AG10803 (cell line): ENCODE results near the gene UBTD1.
"Not testable (repeated sequence)": the region's sequence is repeated elsewhere in the genome, so short reads cannot be mapped to it uniquely, and the experiment has no call there.

ENCODE experiments used
- DNase-seq: peaks from one replicate; pipeline ENCODE4 v3.0.0; 2010; ENCODE audit warnings: low read depth
- H3K4me3 ChIP-seq: 2 replicates; pipeline ENCODE4 v1.5.1; 2011; ENCODE audit warnings: mild to moderate bottlenecking, low read length, control low read depth
- CTCF ChIP-seq: conservative IDR thresholded peaks from 2 replicates; pipeline ENCODE4 v1.5.1; 2011; ENCODE audit warnings: mild to moderate bottlenecking, low read length, control low read depth, inconsistent platforms

Gene UBTD1

GRCh38 chr10:97520520-97520919 is 21.8 kb downstream of the UBTD1 start:
- H3K4me3 ChIP-seq = no peak overlapping the region
- DNase-seq = no peak
- TF ChIP-seq CTCF = no peak

GRCh38 chr10:97520978-97521761 is 22.4 kb downstream of the UBTD1 start:
- no peak for DNase-seq
- no peak overlapping the region for H3K4me3 ChIP-seq
- no peak for TF ChIP-seq CTCF

DNA sequence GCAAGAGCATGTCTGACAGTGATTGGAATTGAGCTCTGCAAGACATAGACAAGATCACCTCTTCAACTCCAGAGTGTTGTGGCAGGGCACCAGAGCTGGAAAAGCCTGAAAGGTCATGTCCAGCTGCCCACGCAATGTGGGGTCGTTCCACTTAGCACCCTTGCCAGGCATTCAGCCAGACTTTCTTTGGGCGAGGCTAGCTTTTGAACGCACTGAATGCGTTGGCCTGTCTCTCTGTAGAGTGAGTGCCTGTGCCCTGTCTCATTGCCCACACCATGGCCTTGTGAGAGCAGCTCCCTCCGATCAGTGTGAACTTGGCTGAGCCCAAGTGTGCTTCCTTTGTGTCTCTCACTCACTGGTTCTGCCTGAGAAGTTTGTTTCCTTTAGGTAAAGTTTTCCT is 23.3 kb downstream of the UBTD1 start:
- no peak for TF ChIP-seq CTCF
- no peak overlapping the region for H3K4me3 ChIP-seq
- no peak for DNase-seq

DNA sequence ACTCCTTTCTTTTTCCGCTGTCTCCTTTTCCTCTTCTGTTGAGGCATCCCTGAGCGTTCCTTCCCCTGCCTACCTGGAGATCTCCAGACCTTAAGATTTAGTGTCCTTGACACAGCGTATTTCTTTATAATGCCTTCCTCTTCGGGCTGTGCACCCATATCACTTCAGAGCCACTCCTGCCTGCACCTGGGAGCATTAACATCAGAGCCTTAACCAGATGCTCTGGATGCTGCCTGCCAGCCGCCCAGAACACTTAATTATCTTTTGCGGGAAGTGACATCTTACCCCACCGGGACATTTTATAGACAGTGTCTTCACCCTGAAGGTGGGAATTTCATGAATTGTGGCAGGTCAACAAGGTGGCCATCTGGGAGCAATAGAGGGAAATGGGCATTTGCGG is 24.2 kb downstream of the UBTD1 start:
- no peak for DNase-seq
- H3K4me3 ChIP-seq = no peak overlapping the region
- TF ChIP-seq CTCF = no peak

- no peak overlapping the region for H3K4me3 ChIP-seq
- no peak for TF ChIP-seq CTCF
- DNase-seq = no peak
Observed at GRCh38 chr10:97525086-97525485, 26.4 kb downstream of the UBTD1 start.

DNA sequence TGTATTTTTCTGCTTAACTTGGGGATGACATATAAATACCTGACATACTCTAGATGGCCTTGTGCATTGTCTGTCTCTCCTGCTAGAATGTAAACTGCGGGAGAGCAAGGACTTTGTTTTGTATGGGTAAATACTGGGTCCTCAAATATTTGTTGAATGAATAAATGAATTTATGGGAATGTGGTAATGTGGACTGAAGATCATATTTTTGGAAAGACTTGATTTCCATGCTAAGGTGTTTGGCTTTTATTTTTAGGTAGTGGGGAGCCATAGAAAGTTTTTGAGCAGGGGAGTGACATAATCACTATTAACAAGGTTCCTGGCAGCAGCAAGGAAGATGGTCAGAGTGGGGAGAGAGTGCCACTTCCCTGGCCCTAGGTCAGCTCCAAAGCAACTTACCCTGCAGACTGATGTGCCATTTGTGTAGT is 27.0 kb downstream of the UBTD1 start:
- no peak for TF ChIP-seq CTCF
- DNase-seq = no peak
- no peak overlapping the region for H3K4me3 ChIP-seq

DNA sequence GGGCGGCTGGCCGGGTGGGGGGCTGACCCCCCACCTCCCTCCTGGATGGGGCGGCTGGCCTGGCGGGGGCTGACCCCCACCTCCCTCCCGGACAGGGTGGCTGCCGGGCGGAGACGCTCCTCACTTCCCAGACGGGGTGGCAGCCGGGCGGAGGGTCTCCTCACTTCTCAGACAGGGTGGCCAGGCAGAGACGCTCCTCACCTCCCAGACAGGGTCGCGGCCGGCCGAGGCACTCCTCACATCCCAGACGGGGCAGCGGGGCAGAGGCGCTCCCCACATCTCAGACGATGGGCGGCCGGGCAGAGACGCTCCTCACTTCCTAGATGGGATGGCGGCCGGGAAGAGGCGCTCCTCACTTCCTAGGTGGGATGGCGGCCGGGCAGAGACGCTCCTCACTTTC is 30.2 kb downstream of the UBTD1 start:
- not testable (repeated sequence) for H3K4me3 ChIP-seq, DNase-seq
